ENCODE results near the gene STRN4. TPM values are rescaled to one million over a fixed set of nuclear protein-coding genes. Genes with fewer than 3 reads are reported as not detected.

STRN4 gene
- total RNA-seq, 1 experiment from 2014 or later = 162 TPM

GRCh38 chr19:46731584-46731983 lies 14.7 kb downstream of the STRN4 start:
- H3K36me3 ChIP-seq (ENCODE audit: control insufficient read depth, insufficient read depth, low read length) = peaks cover 8% of the 10 kb centered on the region
- Mint-ChIP-seq H3K9me3 (ENCODE audit: unreplicated experiment) (no peaks in the 10 kb centered on the region), H3K4me3 (ENCODE audit: unreplicated experiment) (no peak overlapping the region), H3K36me3 (ENCODE audit: insufficient read depth, unreplicated experiment) (peaks cover 90% of the 10 kb centered on the region), H3K27me3 (ENCODE audit: insufficient read depth, unreplicated experiment) (no peaks in the 10 kb centered on the region), H3K27ac (ENCODE audit: unreplicated experiment) (peak overlapping the region; percentile 21), H3K4me1 (ENCODE audit: low read depth, unreplicated experiment) (peaks cover 7% of the 10 kb centered on the region)
- H3K9me3 ChIP-seq = no peaks in the 10 kb centered on the region
- no peak overlapping the region for H3K4me3 ChIP-seq (ENCODE audit: low read depth, low read length)
- DNase-seq = no peak
- H3K4me1 ChIP-seq = no peaks in the 10 kb centered on the region
- ChIA-PET CTCF (interaction anchor here (0.6 kb wide), 2 partner anchors 14 to 34 kb away, joined by 3 read pairs; no protein-coding TSS in a partner anchor), POLR2A (no interaction called here)
- TF ChIP-seq, protein P1, sequence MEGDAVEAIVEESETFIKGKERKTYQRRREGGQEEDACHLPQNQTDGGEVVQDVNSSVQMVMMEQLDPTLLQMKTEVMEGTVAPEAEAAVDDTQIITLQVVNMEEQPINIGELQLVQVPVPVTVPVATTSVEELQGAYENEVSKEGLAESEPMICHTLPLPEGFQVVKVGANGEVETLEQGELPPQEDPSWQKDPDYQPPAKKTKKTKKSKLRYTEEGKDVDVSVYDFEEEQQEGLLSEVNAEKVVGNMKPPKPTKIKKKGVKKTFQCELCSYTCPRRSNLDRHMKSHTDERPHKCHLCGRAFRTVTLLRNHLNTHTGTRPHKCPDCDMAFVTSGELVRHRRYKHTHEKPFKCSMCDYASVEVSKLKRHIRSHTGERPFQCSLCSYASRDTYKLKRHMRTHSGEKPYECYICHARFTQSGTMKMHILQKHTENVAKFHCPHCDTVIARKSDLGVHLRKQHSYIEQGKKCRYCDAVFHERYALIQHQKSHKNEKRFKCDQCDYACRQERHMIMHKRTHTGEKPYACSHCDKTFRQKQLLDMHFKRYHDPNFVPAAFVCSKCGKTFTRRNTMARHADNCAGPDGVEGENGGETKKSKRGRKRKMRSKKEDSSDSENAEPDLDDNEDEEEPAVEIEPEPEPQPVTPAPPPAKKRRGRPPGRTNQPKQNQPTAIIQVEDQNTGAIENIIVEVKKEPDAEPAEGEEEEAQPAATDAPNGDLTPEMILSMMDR (IDR thresholded peaks at IDR 0.05; ENCODE audit: insufficient read depth in 1 of 2, low read depth in 1 of 2, low read length in 1 of 2, severe bottlenecking in 1 of 2, unreplicated experiment in 1 of 2) = no peak
- no peaks in the 10 kb centered on the region for H3K27me3 ChIP-seq (replicated peaks; ENCODE audit: control insufficient read depth, insufficient read depth, low read length)
- intact Hi-C loops (cut with micrococcal nuclease; ENCODE audit: unreplicated experiment) = no loop called here
- no TSS peak for BruUV-seq (replicated peaks)

DNA sequence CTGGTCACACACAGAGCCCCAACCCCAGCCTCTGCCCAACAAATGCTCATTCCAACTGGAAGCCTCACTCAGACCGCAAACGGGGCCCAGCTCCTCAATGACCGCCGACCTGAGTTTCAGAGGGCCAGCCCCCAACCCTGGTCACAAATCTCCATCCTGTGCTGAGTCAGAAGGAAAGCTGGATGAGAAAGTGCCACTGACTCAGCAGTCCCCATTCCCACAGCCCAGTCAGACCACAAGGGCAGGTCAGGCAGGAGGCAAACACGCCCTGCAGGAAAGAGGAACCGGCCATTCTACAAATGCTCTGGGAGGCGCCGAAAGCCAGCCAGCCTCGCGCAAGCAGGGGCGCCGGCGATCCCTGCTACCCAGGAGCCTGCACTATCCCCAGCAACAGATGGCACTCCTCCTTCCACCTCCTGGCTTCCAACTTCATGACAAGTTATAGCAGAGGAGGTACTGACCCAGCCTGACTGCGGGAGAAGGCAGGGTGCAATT lies 15.2 kb downstream of the STRN4 start:
- no peaks in the 10 kb centered on the region for H3K9me3 ChIP-seq
- H3K27me3 Mint-ChIP-seq (ENCODE audit: insufficient read depth, unreplicated experiment) = no peaks in the 10 kb centered on the region
- H3K36me3 ChIP-seq (ENCODE audit: control insufficient read depth, insufficient read depth, low read length) = peaks cover 8% of the 10 kb centered on the region
- H3K27ac Mint-ChIP-seq (ENCODE audit: unreplicated experiment) = peak overlapping the region; percentile 21
- peaks cover 91% of the 10 kb centered on the region for H3K36me3 Mint-ChIP-seq (ENCODE audit: insufficient read depth, unreplicated experiment)
- TF ChIP-seq, protein P1 (IDR thresholded peaks at IDR 0.05; ENCODE audit: insufficient read depth in 1 of 2, low read depth in 1 of 2, low read length in 1 of 2, severe bottlenecking in 1 of 2, unreplicated experiment in 1 of 2) = no peak
- BruUV-seq (replicated peaks) = no TSS peak
- no peaks in the 10 kb centered on the region for H3K27me3 ChIP-seq (replicated peaks; ENCODE audit: control insufficient read depth, insufficient read depth, low read length)
- H3K9me3 Mint-ChIP-seq (ENCODE audit: unreplicated experiment) = no peaks in the 10 kb centered on the region
- H3K4me3 Mint-ChIP-seq (ENCODE audit: unreplicated experiment) = no peak overlapping the region
- intact Hi-C loops (cut with micrococcal nuclease; ENCODE audit: unreplicated experiment) = no loop called here
- POLR2A ChIA-PET = no interaction called here
- H3K4me1 ChIP-seq = no peaks in the 10 kb centered on the region
- peak in 1 of 2 experiments; percentile 43 for DNase-seq
- H3K4me3 ChIP-seq (ENCODE audit: low read depth, low read length) = no peak overlapping the region
- peaks cover 9% of the 10 kb centered on the region for H3K4me1 Mint-ChIP-seq (ENCODE audit: low read depth, unreplicated experiment)
- CTCF ChIA-PET = interaction anchor here (0.6 kb wide), 2 partner anchors 13 to 34 kb away, joined by 3 read pairs; no protein-coding TSS in a partner anchor

DNA sequence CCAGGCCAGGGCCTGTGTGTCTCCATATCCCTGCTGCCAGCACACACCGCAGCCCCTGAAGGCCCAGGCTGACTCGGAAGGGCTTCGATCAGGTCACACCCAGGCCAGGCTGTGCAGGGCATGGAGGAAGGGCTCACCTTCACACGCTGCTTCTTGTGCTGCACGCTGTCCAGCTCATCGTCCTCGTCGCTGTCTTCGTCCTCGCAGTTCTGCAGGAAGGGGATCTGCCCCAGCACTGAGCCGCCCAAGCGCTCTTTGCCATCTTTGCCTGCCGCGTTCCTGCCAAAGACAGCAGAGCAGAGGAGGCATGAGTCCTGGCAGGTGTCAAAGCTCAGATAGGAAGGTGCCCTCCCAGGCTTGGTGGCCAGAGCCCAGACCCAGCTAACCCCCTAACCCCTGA lies 15.7 kb downstream of the STRN4 start:
- H3K4me1 ChIP-seq = no peaks in the 10 kb centered on the region
- no peaks in the 10 kb centered on the region for H3K9me3 ChIP-seq
- no TSS peak for BruUV-seq (replicated peaks)
- H3K36me3 ChIP-seq (ENCODE audit: control insufficient read depth, insufficient read depth, low read length) = peaks cover 8% of the 10 kb centered on the region
- peaks cover 13% of the 10 kb centered on the region for H3K4me1 Mint-ChIP-seq (ENCODE audit: low read depth, unreplicated experiment)
- CTCF ChIA-PET = no interaction called here
- POLR2A ChIA-PET = no interaction called here
- TF ChIP-seq, protein P1 (IDR thresholded peaks at IDR 0.05; ENCODE audit: insufficient read depth in 1 of 2, low read depth in 1 of 2, low read length in 1 of 2, severe bottlenecking in 1 of 2, unreplicated experiment in 1 of 2) = no peak
- no peak overlapping the region for H3K27ac Mint-ChIP-seq (ENCODE audit: unreplicated experiment)
- H3K4me3 Mint-ChIP-seq (ENCODE audit: unreplicated experiment) = no peak overlapping the region
- peak in 1 of 2 experiments; percentile 34 for DNase-seq
- H3K27me3 ChIP-seq (replicated peaks; ENCODE audit: control insufficient read depth, insufficient read depth, low read length) = no peaks in the 10 kb centered on the region
- no peak overlapping the region for H3K4me3 ChIP-seq (ENCODE audit: low read depth, low read length)
- peaks cover 94% of the 10 kb centered on the region for H3K36me3 Mint-ChIP-seq (ENCODE audit: insufficient read depth, unreplicated experiment)
- H3K9me3 Mint-ChIP-seq (ENCODE audit: unreplicated experiment) = no peaks in the 10 kb centered on the region
- intact Hi-C loops (cut with micrococcal nuclease; ENCODE audit: unreplicated experiment) = no loop called here
- no peaks in the 10 kb centered on the region for H3K27me3 Mint-ChIP-seq (ENCODE audit: insufficient read depth, unreplicated experiment)

Data from Caco-2 (cell line).